ENCODE data around the gene TRAPPC3L. TPM values are rescaled to one million over a fixed set of nuclear protein-coding genes. Genes with fewer than 3 reads are reported as not detected.
A peak's percentile ranks its signal among the peaks of the same experiment; 100 is the strongest.

TRAPPC3L gene
- total and polyA plus RNA-seq, 5 donors from 2014 or later: 0.37 TPM; not detected in 4

- ATAC-seq (ENCODE audit: low read depth in 2 of 2): no peak
- Mint-ChIP-seq H3K27ac (no peak overlapping the region), H3K4me1 (peaks cover 38 to 80% (median 58%) of the 10 kb centered on the region in 4 donors), H3K9me3 (no peaks in the 10 kb centered on the region), H3K4me3 (no peak overlapping the region), H3K27me3 (no peaks in the 10 kb centered on the region), H3K36me3 (peaks cover 41% of the 10 kb centered on the region)
- H3K9me3 ChIP-seq (ENCODE audit: control insufficient read depth in 2 of 2, low read length in 2 of 2): no peaks in the 10 kb centered on the region
- DNase-seq: no peak
- peaks cover 25% of the 10 kb centered on the region for H3K36me3 ChIP-seq (ENCODE audit: control insufficient read depth, insufficient read depth, low read length)
- no peak overlapping the region for H3K27ac ChIP-seq (ENCODE audit: insufficient read depth, low read length, poor library complexity, severe bottlenecking)
- no peak overlapping the region for H3K4me3 ChIP-seq (ENCODE audit: low read depth, low read length)
- peaks cover 18% of the 10 kb centered on the region for H3K4me1 ChIP-seq (ENCODE audit: control insufficient read depth, insufficient read depth, low read length, poor library complexity, severe bottlenecking)
- H3K27me3 ChIP-seq (ENCODE audit: control insufficient read depth, insufficient read depth, low read length): no peaks in the 10 kb centered on the region
These were observed 29.7 kb upstream of the TRAPPC3L start for GRCh38 chr6:116575227-116575626.

GRCh38 chr6:116572162-116572561, 26.7 kb upstream of the TRAPPC3L start:
- peaks cover 15% of the 10 kb centered on the region for H3K36me3 ChIP-seq (ENCODE audit: control insufficient read depth, insufficient read depth, low read length)
- no peaks in the 10 kb centered on the region for H3K9me3 ChIP-seq (ENCODE audit: control insufficient read depth in 2 of 2, low read length in 2 of 2)
- Mint-ChIP-seq H3K36me3 (peaks cover 21% of the 10 kb centered on the region), H3K27ac (peak overlapping the region; percentile 98 to 100 (median 99)), H3K4me1 (peaks cover 28 to 65% (median 42%) of the 10 kb centered on the region in 4 donors), H3K4me3 (peak overlapping the region; percentile 94 to 98 (median 98)), H3K9me3 (no peaks in the 10 kb centered on the region), H3K27me3 (peaks cover 5% of the 10 kb centered on the region)
- H3K4me3 ChIP-seq (ENCODE audit: low read depth, low read length): peak overlapping the region; percentile 97
- H3K27ac ChIP-seq (ENCODE audit: insufficient read depth, low read length, poor library complexity, severe bottlenecking): peak overlapping the region; percentile 95
- peaks cover 24% of the 10 kb centered on the region for H3K4me1 ChIP-seq (ENCODE audit: control insufficient read depth, insufficient read depth, low read length, poor library complexity, severe bottlenecking)
- ATAC-seq (ENCODE audit: low read depth in 2 of 2): no peak
- H3K27me3 ChIP-seq (ENCODE audit: control insufficient read depth, insufficient read depth, low read length): no peaks in the 10 kb centered on the region
- DNase-seq: peak in 1 of 3 donors; percentile 27

GRCh38 chr6:116571683-116572000, 26.2 kb upstream of the TRAPPC3L start:
- ATAC-seq (ENCODE audit: low read depth in 2 of 2): no peak
- Mint-ChIP-seq H3K27ac (peak overlapping the region; percentile 98 to 100 (median 99)), H3K9me3 (no peaks in the 10 kb centered on the region), H3K27me3 (peaks cover 5% of the 10 kb centered on the region), H3K4me3 (peak overlapping the region; percentile 94 to 98 (median 98)), H3K36me3 (peaks cover 18% of the 10 kb centered on the region), H3K4me1 (peaks cover 28 to 62% (median 40%) of the 10 kb centered on the region in 4 donors)
- Histone ChIP-seq H3K36me3 (ENCODE audit: control insufficient read depth, insufficient read depth, low read length) (peaks cover 12% of the 10 kb centered on the region), H3K4me1 (ENCODE audit: control insufficient read depth, insufficient read depth, low read length, poor library complexity, severe bottlenecking) (peaks cover 24% of the 10 kb centered on the region), H3K27ac (ENCODE audit: insufficient read depth, low read length, poor library complexity, severe bottlenecking) (peak overlapping the region; percentile 95), H3K4me3 (ENCODE audit: low read depth, low read length) (peak overlapping the region; percentile 97), H3K27me3 (ENCODE audit: control insufficient read depth, insufficient read depth, low read length) (no peaks in the 10 kb centered on the region), H3K9me3 (ENCODE audit: control insufficient read depth in 2 of 2, low read length in 2 of 2) (no peaks in the 10 kb centered on the region)
- DNase-seq: no peak

- no peaks in the 10 kb centered on the region for H3K9me3 ChIP-seq (ENCODE audit: control insufficient read depth in 2 of 2, low read length in 2 of 2)
- peak within 1 kb of the TSS; percentile 95 for H3K27ac ChIP-seq (ENCODE audit: insufficient read depth, low read length, poor library complexity, severe bottlenecking)
- H3K27me3 ChIP-seq (ENCODE audit: control insufficient read depth, insufficient read depth, low read length): no peaks in the 10 kb centered on the region
- peak; percentile 97 to 99 (median 99) for DNase-seq
- Mint-ChIP-seq H3K36me3 (peaks cover 13% of the 10 kb centered on the region), H3K9me3 (no peaks in the 10 kb centered on the region), H3K4me3 (peak within 1 kb of the TSS; percentile 94 to 98 (median 98)), H3K27ac (peak within 1 kb of the TSS; percentile 98 to 100 (median 99)), H3K27me3 (peaks cover 7% of the 10 kb centered on the region), H3K4me1 (peaks cover 28 to 56% (median 37%) of the 10 kb centered on the region in 4 donors)
- peaks cover 24% of the 10 kb centered on the region for H3K4me1 ChIP-seq (ENCODE audit: control insufficient read depth, insufficient read depth, low read length, poor library complexity, severe bottlenecking)
- peak; percentile 96 to 97 for ATAC-seq (ENCODE audit: low read depth in 2 of 2)
- peak within 1 kb of the TSS; percentile 97 for H3K4me3 ChIP-seq (ENCODE audit: low read depth, low read length)
- H3K36me3 ChIP-seq (ENCODE audit: control insufficient read depth, insufficient read depth, low read length): peaks cover 7% of the 10 kb centered on the region
These were observed 25.6 kb upstream of the TRAPPC3L start, which contains the start of gene RWDD1 for GRCh38 chr6:116570856-116571682. RWDD1 (plus strand) TSS chr6:116571504; CDS start chr6:116571583, 79 bp downstream.

- Mint-ChIP-seq H3K4me3 (peak overlapping the region in 3 of 4 donors; percentile 15 to 98 (median 94)), H3K27ac (peak overlapping the region in 1 of 3 donors; percentile 98)
- no peak overlapping the region for H3K27ac ChIP-seq (ENCODE audit: insufficient read depth, low read length, poor library complexity, severe bottlenecking)
These were observed 23.6 kb upstream of the TRAPPC3L start for GRCh38 chr6:116568821-116569755.

GRCh38 chr6:116568111-116568510, 22.6 kb upstream of the TRAPPC3L start:
- Histone ChIP-seq H3K27me3 (ENCODE audit: control insufficient read depth, insufficient read depth, low read length) (peaks cover 8% of the 10 kb centered on the region), H3K36me3 (ENCODE audit: control insufficient read depth, insufficient read depth, low read length) (no peaks in the 10 kb centered on the region), H3K9me3 (ENCODE audit: control insufficient read depth in 2 of 2, low read length in 2 of 2) (no peaks in the 10 kb centered on the region), H3K4me3 (ENCODE audit: low read depth, low read length) (no peak overlapping the region), H3K27ac (ENCODE audit: insufficient read depth, low read length, poor library complexity, severe bottlenecking) (no peak overlapping the region), H3K4me1 (ENCODE audit: control insufficient read depth, insufficient read depth, low read length, poor library complexity, severe bottlenecking) (peaks cover 25% of the 10 kb centered on the region)
- DNase-seq (no peak), ATAC-seq (ENCODE audit: low read depth in 2 of 2) (no peak)
- Mint-ChIP-seq H3K9me3 (no peaks in the 10 kb centered on the region), H3K36me3 (no peaks in the 10 kb centered on the region), H3K4me1 (peaks cover 15 to 34% (median 26%) of the 10 kb centered on the region in 4 donors), H3K27me3 (peaks cover 30% of the 10 kb centered on the region), H3K4me3 (no peak overlapping the region), H3K27ac (peak overlapping the region in 2 of 3 donors; percentile 32 to 54)

More at GRCh38 chr6:116568821-116569755, 23.6 kb upstream of the TRAPPC3L start:
- no peaks in the 10 kb centered on the region for H3K9me3 Mint-ChIP-seq
- Histone ChIP-seq H3K27me3 (ENCODE audit: control insufficient read depth, insufficient read depth, low read length) (peaks cover 8% of the 10 kb centered on the region), H3K4me3 (ENCODE audit: low read depth, low read length) (peak overlapping the region; percentile 91), H3K4me1 (ENCODE audit: control insufficient read depth, insufficient read depth, low read length, poor library complexity, severe bottlenecking) (peaks cover 28% of the 10 kb centered on the region), H3K9me3 (ENCODE audit: control insufficient read depth in 2 of 2, low read length in 2 of 2) (no peaks in the 10 kb centered on the region), H3K36me3 (ENCODE audit: control insufficient read depth, insufficient read depth, low read length) (no peaks in the 10 kb centered on the region)
- ATAC-seq (ENCODE audit: low read depth in 2 of 2): no peak
- H3K27me3 Mint-ChIP-seq: peaks cover 25% of the 10 kb centered on the region
- DNase-seq: no peak
- H3K4me1 Mint-ChIP-seq: peaks cover 22 to 44% (median 33%) of the 10 kb centered on the region in 4 donors
- H3K36me3 Mint-ChIP-seq: peaks cover 2% of the 10 kb centered on the region

Data from CD4-positive, CD25-positive, alpha-beta regulatory T cell (primary cell).